ENCODE results near the gene BTBD1. TPM values are rescaled to one million over a fixed set of nuclear protein-coding genes. Genes with fewer than 3 reads are reported as not detected.

BTBD1 gene
- total RNA-seq, 1 experiment from 2014 or later, result 36.1 TPM

GRCh38 chr15:83053151-83053550, 13.9 kb downstream of the BTBD1 start:
- Mint-ChIP-seq H3K9me3 (ENCODE audit: unreplicated experiment) (no peaks in the 10 kb centered on the region), H3K27ac (ENCODE audit: unreplicated experiment) (no peak overlapping the region), H3K27me3 (ENCODE audit: insufficient read depth, unreplicated experiment) (no peaks in the 10 kb centered on the region), H3K4me1 (ENCODE audit: low read depth, unreplicated experiment) (no peaks in the 10 kb centered on the region), H3K4me3 (ENCODE audit: unreplicated experiment) (no peak overlapping the region), H3K36me3 (ENCODE audit: insufficient read depth, unreplicated experiment) (peaks cover 47% of the 10 kb centered on the region)
- BruUV-seq (replicated peaks), result no TSS peak
- Histone ChIP-seq H3K27me3 (replicated peaks; ENCODE audit: control insufficient read depth, insufficient read depth, low read length) (no peaks in the 10 kb centered on the region), H3K4me3 (ENCODE audit: low read depth, low read length) (no peak overlapping the region), H3K36me3 (ENCODE audit: control insufficient read depth, insufficient read depth, low read length) (no peaks in the 10 kb centered on the region; the same call in 1 of the 2 replicates), H3K4me1 (no peaks in the 10 kb centered on the region), H3K9me3 (no peaks in the 10 kb centered on the region)
- TF ChIP-seq, protein P1, sequence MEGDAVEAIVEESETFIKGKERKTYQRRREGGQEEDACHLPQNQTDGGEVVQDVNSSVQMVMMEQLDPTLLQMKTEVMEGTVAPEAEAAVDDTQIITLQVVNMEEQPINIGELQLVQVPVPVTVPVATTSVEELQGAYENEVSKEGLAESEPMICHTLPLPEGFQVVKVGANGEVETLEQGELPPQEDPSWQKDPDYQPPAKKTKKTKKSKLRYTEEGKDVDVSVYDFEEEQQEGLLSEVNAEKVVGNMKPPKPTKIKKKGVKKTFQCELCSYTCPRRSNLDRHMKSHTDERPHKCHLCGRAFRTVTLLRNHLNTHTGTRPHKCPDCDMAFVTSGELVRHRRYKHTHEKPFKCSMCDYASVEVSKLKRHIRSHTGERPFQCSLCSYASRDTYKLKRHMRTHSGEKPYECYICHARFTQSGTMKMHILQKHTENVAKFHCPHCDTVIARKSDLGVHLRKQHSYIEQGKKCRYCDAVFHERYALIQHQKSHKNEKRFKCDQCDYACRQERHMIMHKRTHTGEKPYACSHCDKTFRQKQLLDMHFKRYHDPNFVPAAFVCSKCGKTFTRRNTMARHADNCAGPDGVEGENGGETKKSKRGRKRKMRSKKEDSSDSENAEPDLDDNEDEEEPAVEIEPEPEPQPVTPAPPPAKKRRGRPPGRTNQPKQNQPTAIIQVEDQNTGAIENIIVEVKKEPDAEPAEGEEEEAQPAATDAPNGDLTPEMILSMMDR (IDR thresholded peaks at IDR 0.05; ENCODE audit: insufficient read depth in 1 of 2, low read depth in 1 of 2, low read length in 1 of 2, severe bottlenecking in 1 of 2, unreplicated experiment in 1 of 2), result no peak
- DNase-seq, result no peak
- ChIA-PET CTCF (no interaction called here), POLR2A (no interaction called here)
- intact Hi-C loops (cut with micrococcal nuclease; ENCODE audit: unreplicated experiment), result no loop called here

DNA sequence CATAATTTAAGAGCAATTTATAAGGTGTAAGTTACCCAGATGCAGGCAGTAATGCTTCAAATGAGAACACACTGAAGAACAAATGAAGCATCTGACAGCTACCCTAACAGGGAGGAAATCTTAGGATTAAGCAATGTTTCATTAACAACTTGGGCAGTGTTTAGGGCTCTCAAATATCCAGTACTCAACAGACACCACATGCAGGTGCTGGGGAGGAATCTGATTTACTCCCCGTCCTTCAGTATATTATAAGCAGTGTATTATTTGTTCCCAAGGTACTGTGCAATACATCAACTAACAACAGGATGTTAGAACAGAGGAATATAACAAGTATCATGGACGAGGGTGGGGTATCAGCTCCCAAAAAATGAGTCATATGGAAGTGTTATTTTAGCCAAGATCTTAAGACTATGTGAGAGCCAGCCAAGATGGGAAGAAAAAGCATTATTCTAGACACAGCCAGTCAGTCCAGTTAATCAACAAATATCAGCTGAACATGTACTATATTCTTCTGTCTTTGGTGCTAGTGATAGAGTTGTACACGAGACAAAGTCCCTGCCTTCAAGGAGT, 20.4 kb downstream of the BTBD1 start:
- Mint-ChIP-seq H3K36me3 (ENCODE audit: insufficient read depth, unreplicated experiment) (peaks cover 51% of the 10 kb centered on the region), H3K9me3 (ENCODE audit: unreplicated experiment) (no peaks in the 10 kb centered on the region), H3K27ac (ENCODE audit: unreplicated experiment) (no peak overlapping the region), H3K27me3 (ENCODE audit: insufficient read depth, unreplicated experiment) (no peaks in the 10 kb centered on the region), H3K4me3 (ENCODE audit: unreplicated experiment) (no peak overlapping the region), H3K4me1 (ENCODE audit: low read depth, unreplicated experiment) (no peaks in the 10 kb centered on the region)
- intact Hi-C loops (cut with micrococcal nuclease; ENCODE audit: unreplicated experiment), result no loop called here
- no TSS peak for BruUV-seq (replicated peaks)
- no peaks in the 10 kb centered on the region; the same call in 1 of the 2 replicates for H3K36me3 ChIP-seq (ENCODE audit: control insufficient read depth, insufficient read depth, low read length)
- TF ChIP-seq, protein P1 (IDR thresholded peaks at IDR 0.05; ENCODE audit: insufficient read depth in 1 of 2, low read depth in 1 of 2, low read length in 1 of 2, severe bottlenecking in 1 of 2, unreplicated experiment in 1 of 2), result no peak
- ChIA-PET CTCF (no interaction called here), POLR2A (no interaction called here)
- H3K4me3 ChIP-seq (ENCODE audit: low read depth, low read length), result no peak overlapping the region
- no peaks in the 10 kb centered on the region for H3K27me3 ChIP-seq (replicated peaks; ENCODE audit: control insufficient read depth, insufficient read depth, low read length)
- no peaks in the 10 kb centered on the region for H3K9me3 ChIP-seq
- no peaks in the 10 kb centered on the region for H3K4me1 ChIP-seq
- no peak for DNase-seq

- POLR2A ChIA-PET, result no interaction called here
- no peak for DNase-seq
- intact Hi-C loops (cut with micrococcal nuclease; ENCODE audit: unreplicated experiment), result no loop called here
- no peak overlapping the region for H3K4me3 ChIP-seq (ENCODE audit: low read depth, low read length)
- H3K9me3 Mint-ChIP-seq (ENCODE audit: unreplicated experiment), result no peaks in the 10 kb centered on the region
- H3K27ac Mint-ChIP-seq (ENCODE audit: unreplicated experiment), result no peak overlapping the region
- H3K4me1 Mint-ChIP-seq (ENCODE audit: low read depth, unreplicated experiment), result no peaks in the 10 kb centered on the region
- H3K36me3 ChIP-seq (ENCODE audit: control insufficient read depth, insufficient read depth, low read length), result no peaks in the 10 kb centered on the region; the same call in 1 of the 2 replicates
- no peaks in the 10 kb centered on the region for H3K4me1 ChIP-seq
- TF ChIP-seq, protein P1 (IDR thresholded peaks at IDR 0.05; ENCODE audit: insufficient read depth in 1 of 2, low read depth in 1 of 2, low read length in 1 of 2, severe bottlenecking in 1 of 2, unreplicated experiment in 1 of 2), result no peak
- BruUV-seq (replicated peaks), result no TSS peak
- no peak overlapping the region for H3K4me3 Mint-ChIP-seq (ENCODE audit: unreplicated experiment)
- peaks cover 74% of the 10 kb centered on the region for H3K36me3 Mint-ChIP-seq (ENCODE audit: insufficient read depth, unreplicated experiment)
- no peaks in the 10 kb centered on the region for H3K9me3 ChIP-seq
- CTCF ChIA-PET, result no interaction called here
- H3K27me3 Mint-ChIP-seq (ENCODE audit: insufficient read depth, unreplicated experiment), result no peaks in the 10 kb centered on the region
- H3K27me3 ChIP-seq (replicated peaks; ENCODE audit: control insufficient read depth, insufficient read depth, low read length), result no peaks in the 10 kb centered on the region
Observed at GRCh38 chr15:83044156-83044555, 22.9 kb downstream of the BTBD1 start.

Data from Caco-2 (cell line).